Left lung (tissue), 10 donors: ENCODE results near the gene MGAT4A. TPM values are rescaled to one million over a fixed set of nuclear protein-coding genes. Genes with fewer than 3 reads are reported as not detected.
A peak's percentile ranks its signal among the peaks of the same experiment; 100 is the strongest.

Experiments
- ATAC-seq: fragments of 200-7000 bp; cut with Tn5 transposase; one replicate; pipeline ENCODE4 v1.9.1; 2020; ENCODE audit warnings: moderate library complexity
- DNase-seq, 4 donors: peaks; one replicate each; pipeline ENCODE4 v3.0.0-alpha.2; 2013 to 2020
- H3K27ac ChIP-seq, 2 donors: fragments of 200-600 bp; sonication (generic) in 1 of 2; one replicate each; pipeline versions ENCODE4 v1.5.0 to v1.8.0; 2020 to 2021
- H3K27me3 ChIP-seq, 2 donors: fragments of 200-600 bp; sonication (generic) in 1 of 2; one replicate each; pipeline versions ENCODE4 v1.5.0 to v1.8.0; 2020 to 2021
- H3K36me3 ChIP-seq, 2 donors: fragments of 200-600 bp; sonication (generic) in 1 of 2; one replicate each; pipeline versions ENCODE4 v1.5.0 to v1.8.0; 2020 to 2021
- H3K4me1 ChIP-seq, 2 donors: fragments of 200-600 bp; one replicate each; pipeline ENCODE4 v1.8.0; 2021
- H3K4me3 ChIP-seq, 2 donors: fragments of 200-600 bp; sonication (generic) in 1 of 2; one replicate each; pipeline versions ENCODE4 v1.5.0 to v1.8.0; 2020 to 2021; ENCODE audit warnings: mild to moderate bottlenecking in 1 of 2
- H3K9me3 ChIP-seq, 2 donors: fragments of 200-600 bp; sonication (generic) in 1 of 2; one replicate each; pipeline versions ENCODE4 v1.5.0 to v1.8.0; 2020 to 2021
- intact Hi-C, 2 donors: fragments of 100-400 bp; cut with DNase I; formaldehyde crosslinking; loops; one replicate each; pipeline versions ENCODE4 v1.11.2 to v1.14.2; 2022
- polyA plus RNA-seq, 6 donors: library from polyadenylated mRNA; unstranded; fragments of 120-200 nt; gene quantifications; one replicate each; pipeline ENCODE4 v1.2.1, GENCODE V29; 2013; ENCODE audit not compliant: insufficient read length in 6 of 6
- total RNA-seq, 2 donors: library from RNA; stranded (reverse); fragmentation: NEBNext Ultra II Directional; extraction: Animal tissue kit (Norgen Biotek cat#: 25700); gene quantifications; one replicate each; pipeline ENCODE4 v1.2.1, GENCODE V29; 2021
- TF ChIP-seq, protein P1 (sequence below), 2 donors: fragments of 200-600 bp; sonication (generic) in 1 of 2; IDR thresholded peaks; one replicate each; pipeline versions ENCODE4 v1.5.0 to v1.8.0; 2021; ENCODE audit warnings: antibody characterized with exemption in 2 of 2
- donor health status: DM: no; HTN: yes; CAD: no.
- donor health status: DM: no; HTN: no; CAD: no.

Gene MGAT4A
- total and polyA plus RNA-seq, 8 donors = 15.4 to 79.8 (median 19.0) TPM

DNA sequence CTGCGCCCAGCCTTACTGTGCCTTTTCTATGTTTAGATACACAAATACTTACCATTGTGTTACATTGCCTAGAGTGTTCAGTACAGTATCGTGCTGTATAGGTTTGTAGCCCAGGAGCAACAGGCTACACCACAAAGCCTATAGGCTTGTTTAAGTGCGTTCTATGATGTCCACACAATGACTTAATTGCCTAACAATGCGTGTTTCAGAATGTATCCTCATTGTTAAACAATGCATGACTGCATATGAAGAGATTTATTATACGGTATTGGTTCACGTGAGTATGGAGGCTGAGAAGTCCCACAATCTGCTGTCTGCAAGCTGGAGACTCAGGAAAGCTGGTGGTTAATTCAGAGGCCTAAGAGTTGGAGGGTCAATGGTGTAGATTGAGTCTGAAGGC lies 46.1 kb upstream of the MGAT4A start:
- Histone ChIP-seq H3K4me3 (no peak overlapping the region), H3K27me3 (no peaks in the 10 kb centered on the region), H3K9me3 (peaks cover 0 to 10% of the 10 kb centered on the region in 2 donors), H3K27ac (no peak overlapping the region), H3K36me3 (no peaks in the 10 kb centered on the region), H3K4me1 (peaks cover 0 to 10% of the 10 kb centered on the region in 2 donors)
- intact Hi-C loops = no loop called here
- TF ChIP-seq, protein P1, sequence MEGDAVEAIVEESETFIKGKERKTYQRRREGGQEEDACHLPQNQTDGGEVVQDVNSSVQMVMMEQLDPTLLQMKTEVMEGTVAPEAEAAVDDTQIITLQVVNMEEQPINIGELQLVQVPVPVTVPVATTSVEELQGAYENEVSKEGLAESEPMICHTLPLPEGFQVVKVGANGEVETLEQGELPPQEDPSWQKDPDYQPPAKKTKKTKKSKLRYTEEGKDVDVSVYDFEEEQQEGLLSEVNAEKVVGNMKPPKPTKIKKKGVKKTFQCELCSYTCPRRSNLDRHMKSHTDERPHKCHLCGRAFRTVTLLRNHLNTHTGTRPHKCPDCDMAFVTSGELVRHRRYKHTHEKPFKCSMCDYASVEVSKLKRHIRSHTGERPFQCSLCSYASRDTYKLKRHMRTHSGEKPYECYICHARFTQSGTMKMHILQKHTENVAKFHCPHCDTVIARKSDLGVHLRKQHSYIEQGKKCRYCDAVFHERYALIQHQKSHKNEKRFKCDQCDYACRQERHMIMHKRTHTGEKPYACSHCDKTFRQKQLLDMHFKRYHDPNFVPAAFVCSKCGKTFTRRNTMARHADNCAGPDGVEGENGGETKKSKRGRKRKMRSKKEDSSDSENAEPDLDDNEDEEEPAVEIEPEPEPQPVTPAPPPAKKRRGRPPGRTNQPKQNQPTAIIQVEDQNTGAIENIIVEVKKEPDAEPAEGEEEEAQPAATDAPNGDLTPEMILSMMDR (IDR thresholded peaks at IDR 0.05) = no peak
- ATAC-seq = no peak
- DNase-seq = no peak

DNA sequence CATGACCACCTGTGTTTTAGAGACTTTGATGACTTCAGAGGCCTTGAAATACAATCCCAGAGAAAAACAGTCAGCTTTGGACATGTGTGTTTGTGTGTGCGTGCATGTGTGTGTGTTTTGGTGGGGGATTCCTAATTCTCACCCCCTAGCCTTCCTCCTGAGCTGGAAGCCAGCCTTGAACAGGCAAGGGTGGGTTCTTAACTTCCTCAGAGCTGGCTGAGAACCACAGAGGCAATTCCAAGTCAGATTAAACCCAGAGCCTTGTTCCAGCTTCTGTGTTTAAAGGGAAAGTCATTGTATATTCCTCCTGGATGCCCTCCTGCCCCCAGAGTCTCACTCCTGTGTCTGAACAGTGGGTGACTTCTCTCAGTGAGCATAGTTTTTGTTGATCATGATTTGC lies 45.2 kb upstream of the MGAT4A start:
- Histone ChIP-seq H3K4me3 (no peak overlapping the region), H3K9me3 (peaks cover 0 to under 1% of the 10 kb centered on the region in 2 donors), H3K36me3 (no peaks in the 10 kb centered on the region), H3K27ac (peak overlapping the region in 1 of 2 donors; percentile 38), H3K27me3 (no peaks in the 10 kb centered on the region), H3K4me1 (peaks cover 0 to 19% of the 10 kb centered on the region in 2 donors)
- intact Hi-C loops = no loop called here
- no peak for ATAC-seq
- TF ChIP-seq, protein P1 (IDR thresholded peaks at IDR 0.05) = no peak
- DNase-seq = no peak

DNA sequence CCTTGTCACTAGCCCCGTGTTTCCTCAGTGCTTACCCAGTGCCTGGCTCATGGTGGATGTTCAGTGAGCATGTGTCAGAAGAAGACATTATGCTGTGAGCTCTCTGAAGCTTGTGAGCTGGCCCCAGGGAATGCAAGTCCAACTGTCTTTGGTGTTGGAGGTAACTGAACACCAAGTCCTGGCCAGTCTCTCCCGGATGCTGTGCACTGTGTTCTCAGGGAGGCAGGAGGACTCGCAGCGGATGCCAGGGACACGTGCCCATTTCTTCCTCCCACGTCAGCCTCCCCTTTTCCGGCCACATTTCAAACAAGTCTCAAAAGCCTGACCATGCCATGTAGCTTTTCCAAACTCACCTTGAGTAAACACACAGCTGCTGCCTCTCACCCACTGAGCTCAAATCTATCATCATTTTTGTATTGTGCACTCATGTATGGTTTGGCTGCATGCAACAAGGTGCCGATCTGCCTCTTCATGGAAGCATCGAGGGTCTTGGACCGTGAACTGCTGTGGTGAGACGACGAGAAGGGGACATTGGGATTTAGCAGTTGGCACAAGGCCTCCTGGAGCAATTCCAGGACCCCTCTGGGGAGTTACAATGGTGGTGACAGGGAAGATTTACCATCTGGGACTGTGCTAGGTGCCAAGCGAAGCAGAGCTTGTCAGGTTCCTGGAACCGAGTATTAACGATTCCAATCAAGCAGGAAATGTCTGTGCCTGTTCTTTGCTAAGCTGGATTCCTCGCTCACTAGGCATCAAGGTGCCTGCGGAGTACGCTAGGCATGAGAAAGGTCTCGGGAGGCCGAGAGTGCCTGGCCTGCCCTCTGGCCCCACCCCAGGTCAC lies 44.4 kb upstream of the MGAT4A start:
- Histone ChIP-seq H3K4me1 (peaks cover 0 to 25% of the 10 kb centered on the region in 2 donors), H3K4me3 (no peak overlapping the region), H3K36me3 (no peaks in the 10 kb centered on the region), H3K27ac (peak overlapping the region in 1 of 2 donors; percentile 38), H3K9me3 (no peaks in the 10 kb centered on the region), H3K27me3 (no peaks in the 10 kb centered on the region)
- ATAC-seq = no peak
- DNase-seq = no peak
- TF ChIP-seq, protein P1 (IDR thresholded peaks at IDR 0.05) = no peak
- intact Hi-C loops = no loop called here

DNA sequence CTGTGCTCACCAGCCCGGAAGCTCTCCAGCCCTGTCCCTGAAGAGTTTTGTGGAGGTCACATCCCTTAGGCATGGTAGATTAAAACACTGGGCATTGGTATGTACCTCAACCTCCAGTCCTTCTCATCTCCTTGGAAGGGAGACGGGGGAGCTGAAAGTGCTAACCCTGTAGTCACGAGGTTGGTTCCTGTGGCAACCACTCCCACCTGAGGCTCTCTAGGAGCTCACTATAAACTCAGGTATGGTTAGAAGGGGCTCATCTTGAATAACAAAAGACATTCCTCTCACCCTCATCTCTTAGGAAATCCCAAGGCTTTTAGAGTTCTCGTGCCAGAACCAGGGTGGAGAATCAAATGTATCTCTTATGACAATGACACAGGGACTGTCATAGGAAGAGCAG lies 43.0 kb upstream of the MGAT4A start:
- Histone ChIP-seq H3K4me3 (no peak overlapping the region), H3K27me3 (no peaks in the 10 kb centered on the region), H3K9me3 (no peaks in the 10 kb centered on the region), H3K4me1 (peaks cover 9 to 36% of the 10 kb centered on the region in 2 donors), H3K36me3 (no peaks in the 10 kb centered on the region), H3K27ac (no peak overlapping the region)
- ATAC-seq = no peak
- TF ChIP-seq, protein P1 (IDR thresholded peaks at IDR 0.05) = no peak
- intact Hi-C loops = no loop called here
- DNase-seq = no peak

DNA sequence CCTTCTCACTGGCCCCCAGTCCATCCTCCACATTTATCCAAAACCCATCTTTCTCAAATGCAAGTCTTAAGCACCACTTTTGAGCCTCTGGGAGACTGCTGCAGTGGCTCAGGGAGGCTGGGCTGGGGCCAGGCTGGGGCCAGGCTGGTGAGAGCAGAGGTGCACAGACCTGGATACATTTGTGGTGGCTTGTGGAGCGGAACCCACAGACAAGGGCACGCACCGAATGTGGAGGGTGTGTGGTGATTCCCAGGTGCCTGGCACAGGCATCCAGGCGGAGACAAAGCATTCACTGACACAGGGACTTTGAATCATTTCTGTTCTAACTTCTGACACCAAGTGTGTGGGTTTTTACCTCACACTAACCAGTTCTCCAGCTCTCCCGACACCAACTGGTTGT lies 42.2 kb upstream of the MGAT4A start:
- ATAC-seq = no peak
- no peaks in the 10 kb centered on the region for H3K9me3 ChIP-seq
- H3K27me3 ChIP-seq = no peaks in the 10 kb centered on the region
- no peak for DNase-seq
- H3K4me1 ChIP-seq = peaks cover 10 to 44% of the 10 kb centered on the region in 2 donors
- TF ChIP-seq, protein P1 (IDR thresholded peaks at IDR 0.05) = no peak
- no peaks in the 10 kb centered on the region for H3K36me3 ChIP-seq
- intact Hi-C loops = no loop called here
- H3K4me3 ChIP-seq = no peak overlapping the region
- no peak overlapping the region for H3K27ac ChIP-seq
